Loucy (cell line): ENCODE measurements around the gene OPHN1.

Experiments
- H2AFZ ChIP-seq: fragments of 200-600 bp; sonication (generic); 2 replicates; pipeline ENCODE4 v1.6.0; 2016; ENCODE audit warnings: antibody characterized with exemption, mild to moderate bottlenecking, low read length, moderate library complexity
- H3F3A ChIP-seq: fragments of 200-600 bp; 2 replicates; pipeline ENCODE4 v1.6.0; 2016; ENCODE audit warnings: antibody characterized with exemption, low read depth, mild to moderate bottlenecking
- H3K27me3 ChIP-seq: fragments of 200-600 bp; sonication (generic); 2 replicates; pipeline ENCODE4 v1.6.1; 2014; ENCODE audit warnings: low read length, mild to moderate bottlenecking; ENCODE audit not compliant: insufficient read depth, poor library complexity, severe bottlenecking
- H3K36me3 ChIP-seq: fragments of 200-600 bp; sonication (generic); 2 replicates; pipeline ENCODE4 v1.6.1; 2016; ENCODE audit warnings: low read length; ENCODE audit not compliant: insufficient read depth
- H3K4me1 ChIP-seq: fragments of 200-600 bp; sonication (generic); 2 replicates; pipeline ENCODE4 v1.5.1; 2014; ENCODE audit warnings: low read length, mild to moderate bottlenecking; ENCODE audit not compliant: insufficient read depth, poor library complexity, severe bottlenecking
- H3K4me2 ChIP-seq: fragments of 200-600 bp; sonication (generic); 2 replicates; pipeline ENCODE4 v1.6.0; 2014; ENCODE audit warnings: antibody characterized with exemption, low read length, low read depth, mild to moderate bottlenecking; ENCODE audit not compliant: poor library complexity, severe bottlenecking
- H3K4me3 ChIP-seq: fragments of 200-600 bp; sonication (generic); 2 replicates; pipeline ENCODE4 v1.5.1; 2014; ENCODE audit warnings: low read length, mild to moderate bottlenecking, mixed read lengths; ENCODE audit not compliant: poor library complexity, severe bottlenecking
- H3K79me2 ChIP-seq: fragments of 200-600 bp; sonication (generic); 2 replicates; pipeline ENCODE4 v1.6.1; 2014; ENCODE audit warnings: low read length; ENCODE audit not compliant: insufficient read depth
- H3K9ac ChIP-seq: fragments of 200-600 bp; sonication (generic); 2 replicates; pipeline ENCODE4 v1.6.0; 2014; ENCODE audit warnings: mild to moderate bottlenecking, low read depth, low read length, moderate library complexity; ENCODE audit not compliant: poor library complexity, severe bottlenecking
- H3K9me2 ChIP-seq: fragments of 200-600 bp; sonication (generic); replicated peaks from 2 replicates; pipeline ENCODE4 v1.6.1; 2016; ENCODE audit warnings: low read depth, low read length, mixed read lengths
- H3K9me3 ChIP-seq: fragments of 200-600 bp; sonication (generic); 2 replicates; pipeline ENCODE4 v1.6.1; 2014; ENCODE audit warnings: mild to moderate bottlenecking, antibody characterized with exemption, low read length, low read depth; ENCODE audit not compliant: insufficient read depth
- H4K20me1 ChIP-seq: fragments of 200-600 bp; sonication (generic); 2 replicates; pipeline ENCODE4 v1.6.0; 2014; ENCODE audit warnings: antibody characterized with exemption, low read length, mild to moderate bottlenecking; ENCODE audit not compliant: insufficient read depth, poor library complexity, severe bottlenecking
- CTCF ChIP-seq: fragments of 200-600 bp; sonication (generic); conservative IDR thresholded peaks from 2 replicates; pipeline ENCODE4 v1.5.1; 2014; ENCODE audit warnings: mild to moderate bottlenecking, antibody characterized with exemption, low read length
- EZH2phosphoT487 ChIP-seq: fragments of 200-600 bp; IDR thresholded peaks from 2 replicates; pipeline ENCODE4 v1.6.1; 2018; ENCODE audit warnings: antibody characterized with exemption, mild to moderate bottlenecking, moderate library complexity, borderline replicate concordance

OPHN1 gene

GRCh38 chrX:68196939-68197791, 236.1 kb downstream of the OPHN1 start:
- Histone ChIP-seq H3K4me2 (no peak overlapping the region), H3K4me3 (no peak overlapping the region), H3K4me1 (peaks cover 8% of the 10 kb centered on the region), H2AFZ (no peak overlapping the region), H3K79me2 (no peaks in the 10 kb centered on the region), H3K27me3 (no peaks in the 10 kb centered on the region), H3K9ac (no peak overlapping the region), H3K9me3 (no peaks in the 10 kb centered on the region), H4K20me1 (no peaks in the 10 kb centered on the region), H3F3A (no peaks in the 10 kb centered on the region), H3K36me3 (no peaks in the 10 kb centered on the region), H3K9me2 (no peaks in the 10 kb centered on the region)
- peak; percentile 69 for TF ChIP-seq CTCF
- no peak for TF ChIP-seq EZH2phosphoT487

DNA sequence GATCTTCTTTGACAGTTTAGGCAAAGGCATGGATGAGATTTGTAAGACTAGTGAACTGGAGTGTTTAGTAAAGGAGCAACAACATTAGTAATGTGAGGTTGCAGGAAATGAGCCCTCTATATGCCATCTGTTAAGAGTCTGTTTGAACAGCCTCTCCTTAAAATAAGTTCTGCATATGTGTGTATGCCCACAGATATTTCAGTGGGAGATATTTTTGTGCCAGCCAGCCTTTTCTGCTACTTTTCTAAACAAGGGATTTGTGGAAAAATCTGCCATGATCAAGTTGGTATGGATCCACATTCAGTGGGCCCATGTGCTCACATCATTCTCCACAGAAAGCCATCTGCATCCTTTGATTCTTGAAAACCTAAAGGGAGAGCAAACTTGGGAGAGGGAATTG, 237.7 kb downstream of the OPHN1 start:
- H3K4me2 ChIP-seq: no peak overlapping the region
- no peak overlapping the region for H3K4me3 ChIP-seq
- H3K27me3 ChIP-seq: no peaks in the 10 kb centered on the region
- no peaks in the 10 kb centered on the region for H4K20me1 ChIP-seq
- TF ChIP-seq EZH2phosphoT487 (no peak), CTCF (no peak)
- peaks cover 8% of the 10 kb centered on the region for H3K4me1 ChIP-seq
- no peaks in the 10 kb centered on the region for H3K36me3 ChIP-seq
- no peak overlapping the region for H2AFZ ChIP-seq
- no peak overlapping the region for H3K9ac ChIP-seq
- H3K9me3 ChIP-seq: no peaks in the 10 kb centered on the region
- no peaks in the 10 kb centered on the region for H3K9me2 ChIP-seq
- H3K79me2 ChIP-seq: no peaks in the 10 kb centered on the region
- no peaks in the 10 kb centered on the region for H3F3A ChIP-seq

DNA sequence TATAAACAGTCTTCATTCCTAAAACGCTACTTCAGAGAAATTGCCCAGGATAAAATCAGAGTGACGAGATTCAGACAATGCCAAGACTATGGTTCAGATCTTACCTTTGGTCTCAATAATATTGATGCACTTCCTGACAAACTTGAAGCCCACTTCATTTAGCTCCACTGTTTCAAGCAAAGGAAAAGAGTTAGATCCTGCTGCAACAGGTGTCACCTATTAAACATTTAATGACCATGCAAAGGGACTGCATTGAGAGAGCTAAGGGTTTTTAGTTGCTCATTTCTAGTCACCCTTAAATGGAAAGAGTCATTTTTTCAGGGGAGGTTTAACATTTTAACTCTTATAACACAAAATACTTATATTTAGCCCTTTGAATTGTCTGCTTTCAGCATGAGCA, 239.5 kb downstream of the OPHN1 start:
- H3F3A ChIP-seq: no peaks in the 10 kb centered on the region
- peaks cover 8% of the 10 kb centered on the region for H3K4me1 ChIP-seq
- H3K9ac ChIP-seq: no peak overlapping the region
- no peaks in the 10 kb centered on the region for H3K9me2 ChIP-seq
- no peaks in the 10 kb centered on the region for H3K27me3 ChIP-seq
- H3K4me2 ChIP-seq: no peak overlapping the region
- no peaks in the 10 kb centered on the region for H4K20me1 ChIP-seq
- H3K79me2 ChIP-seq: no peaks in the 10 kb centered on the region
- no peak overlapping the region for H3K4me3 ChIP-seq
- no peak overlapping the region for H2AFZ ChIP-seq
- no peaks in the 10 kb centered on the region for H3K36me3 ChIP-seq
- TF ChIP-seq EZH2phosphoT487: no peak
- no peaks in the 10 kb centered on the region for H3K9me3 ChIP-seq

DNA sequence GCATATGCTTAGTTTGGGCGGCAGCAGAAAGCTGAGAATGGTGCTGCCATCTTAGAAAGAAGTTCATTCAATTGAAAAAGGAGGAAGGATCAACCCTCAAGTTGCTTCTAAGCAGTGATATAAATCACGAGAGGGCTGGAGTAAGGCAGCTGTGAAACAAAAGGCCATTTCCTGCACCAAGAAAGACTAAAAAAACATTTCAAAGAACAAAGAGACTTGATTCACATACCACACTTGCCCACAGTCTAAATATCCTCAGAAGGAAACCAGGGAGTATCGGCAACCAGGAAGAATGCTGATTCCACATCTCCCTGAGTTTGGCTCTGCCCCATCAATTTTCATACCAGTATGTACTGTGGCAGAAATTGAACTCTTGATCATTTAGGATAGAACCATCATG, 240.1 kb downstream of the OPHN1 start:
- TF ChIP-seq EZH2phosphoT487: no peak
- no peak for TF ChIP-seq CTCF
- H3F3A ChIP-seq: no peaks in the 10 kb centered on the region
- no peak overlapping the region for H2AFZ ChIP-seq
- H3K9me2 ChIP-seq: no peaks in the 10 kb centered on the region
- no peaks in the 10 kb centered on the region for H3K9me3 ChIP-seq
- no peaks in the 10 kb centered on the region for H3K27me3 ChIP-seq
- H3K4me1 ChIP-seq: peaks cover 8% of the 10 kb centered on the region
- no peaks in the 10 kb centered on the region for H4K20me1 ChIP-seq
- H3K4me3 ChIP-seq: no peak overlapping the region
- H3K79me2 ChIP-seq: no peaks in the 10 kb centered on the region
- H3K9ac ChIP-seq: no peak overlapping the region
- H3K36me3 ChIP-seq: no peaks in the 10 kb centered on the region
- no peak overlapping the region for H3K4me2 ChIP-seq
